ENCODE data around the gene FAM124A. TPM values are rescaled to one million over a fixed set of nuclear protein-coding genes. Genes with fewer than 3 reads are reported as not detected.

FAM124A gene
- total RNA-seq, 1 experiment from 2014 or later = 7.1 TPM

Small RNA genes within 50 kb of the gene (small RNA-seq; reads per million reads assigned to genes)
- gene PRELID3BP2 = 0 reads per million in 2 experiments

Other genes starting within 250 kb of the FAM124A start
- gene C13orf42, start 111.1 kb upstream of the FAM124A start, total RNA-seq (2014; rRNA removed; shearing (Covaris generic)) = not detected in 2 replicates
- not detected in 2 replicates for gene SERPINE3, start 117.3 kb downstream of the FAM124A start, total RNA-seq (2014; rRNA removed; shearing (Covaris generic))
- 41.8 and 43.6 TPM in 2 replicates for gene INTS6, start 230.6 kb downstream of the FAM124A start, total RNA-seq (2014; rRNA removed; shearing (Covaris generic))

Measured in SK-MEL-5 (cell line).